ENCODE results near the gene UBE2J2. TPM values are rescaled to one million over a fixed set of nuclear protein-coding genes. Genes with fewer than 3 reads are reported as not detected.

UBE2J2 gene
- total RNA-seq, 1 donor from 2014 or later, result 36.9 TPM

GRCh38 chr1:1218524-1219200 lies 55.0 kb downstream of the UBE2J2 start:
- H3K27ac ChIP-seq (replicated peaks), result peak overlapping the region; percentile 71
- intact Hi-C loops (cut with micrococcal nuclease), result no loop called here
- H3K4me1 ChIP-seq, result peaks cover 45% of the 10 kb centered on the region
- H3K9me3 ChIP-seq (replicated peaks), result no peaks in the 10 kb centered on the region
- DNase-seq, result no peak
- no peak for TF ChIP-seq CTCF (IDR thresholded peaks at IDR 0.05; ENCODE audit: borderline replicate concordance)
- peak overlapping the region; percentile 21 for H3K4me3 ChIP-seq
- H3K36me3 ChIP-seq, result peaks cover 71% of the 10 kb centered on the region
- H3K27me3 ChIP-seq (ENCODE audit: low read depth), result no peaks in the 10 kb centered on the region

GRCh38 chr1:1217621-1218523 lies 55.8 kb downstream of the UBE2J2 start:
- H3K9me3 ChIP-seq (replicated peaks), result no peaks in the 10 kb centered on the region
- TF ChIP-seq CTCF (IDR thresholded peaks at IDR 0.05; ENCODE audit: borderline replicate concordance), result no peak
- intact Hi-C loops (cut with micrococcal nuclease), result no loop called here
- peaks cover 52% of the 10 kb centered on the region for H3K4me1 ChIP-seq
- peak overlapping the region; percentile 34 for H3K4me3 ChIP-seq
- H3K36me3 ChIP-seq, result peaks cover 63% of the 10 kb centered on the region
- peak overlapping the region; percentile 71 for H3K27ac ChIP-seq (replicated peaks)
- H3K27me3 ChIP-seq (ENCODE audit: low read depth), result no peaks in the 10 kb centered on the region
- no peak for DNase-seq

- no peaks in the 10 kb centered on the region for H3K27me3 ChIP-seq (ENCODE audit: low read depth)
- H3K27ac ChIP-seq (replicated peaks), result peak overlapping the region; percentile 71
- no peaks in the 10 kb centered on the region for H3K9me3 ChIP-seq (replicated peaks)
- H3K4me1 ChIP-seq, result peaks cover 59% of the 10 kb centered on the region
- H3K4me3 ChIP-seq, result peak overlapping the region; percentile 34
- TF ChIP-seq CTCF (IDR thresholded peaks at IDR 0.05; ENCODE audit: borderline replicate concordance), result no peak
- peaks cover 55% of the 10 kb centered on the region for H3K36me3 ChIP-seq
- no peak for DNase-seq
- intact Hi-C loops (cut with micrococcal nuclease), result no loop called here
These were observed 56.7 kb downstream of the UBE2J2 start for GRCh38 chr1:1216770-1217620.

GRCh38 chr1:1215881-1216605 lies 57.6 kb downstream of the UBE2J2 start:
- Histone ChIP-seq H3K36me3 (peaks cover 45% of the 10 kb centered on the region), H3K27me3 (ENCODE audit: low read depth) (no peaks in the 10 kb centered on the region), H3K27ac (replicated peaks) (peak overlapping the region; percentile 71), H3K4me3 (peak overlapping the region; percentile 34), H3K4me1 (peaks cover 66% of the 10 kb centered on the region), H3K9me3 (replicated peaks) (no peaks in the 10 kb centered on the region)
- intact Hi-C loops (cut with micrococcal nuclease), result no loop called here
- TF ChIP-seq CTCF (IDR thresholded peaks at IDR 0.05; ENCODE audit: borderline replicate concordance), result no peak
- no peak for DNase-seq

All from left ventricle myocardium inferior (tissue), 1 donor.